Left ventricle myocardium inferior (tissue), 1 donor: ENCODE data around the gene SCTR. TPM values are rescaled to one million over a fixed set of nuclear protein-coding genes. Genes with fewer than 3 reads are reported as not detected.
A peak's percentile ranks its signal among the peaks of the same experiment; 100 is the strongest.

Experiments used
- DNase-seq: peaks from one replicate; pipeline ENCODE4 v3.0.0-alpha.2; 2020
- H3K27ac ChIP-seq: fragments of 200-600 bp; replicated peaks from 2 replicates; pipeline ENCODE4 v1.8.0; 2021
- H3K27me3 ChIP-seq: fragments of 200-600 bp; 2 replicates; pipeline ENCODE4 v1.8.0; 2021; ENCODE audit warnings: low read depth
- H3K36me3 ChIP-seq: fragments of 200-600 bp; 2 replicates; pipeline ENCODE4 v1.8.0; 2021
- H3K4me1 ChIP-seq: fragments of 200-600 bp; 2 replicates; pipeline ENCODE4 v1.8.0; 2021
- H3K4me3 ChIP-seq: fragments of 200-600 bp; 2 replicates; pipeline ENCODE4 v1.8.0; 2021; ENCODE audit warnings: mild to moderate bottlenecking, moderate library complexity
- H3K9me3 ChIP-seq: fragments of 200-600 bp; replicated peaks from 2 replicates; pipeline ENCODE4 v1.8.0; 2021
- intact Hi-C: fragments of 100-400 bp; cut with micrococcal nuclease; formaldehyde crosslinking; loops from one replicate; pipeline ENCODE4 v1.11.0; 2022
- total RNA-seq: library from RNA; stranded (reverse); fragmentation: NEBNext Ultra II Directional; extraction: Animal tissue kit (Norgen Biotek cat#: 25700); gene quantifications from one replicate; pipeline ENCODE4 v1.2.1, GENCODE V29; 2021
- TF ChIP-seq, protein P1 (sequence below): fragments of 200-600 bp; IDR thresholded peaks from 2 replicates; pipeline ENCODE4 v1.8.0; 2021; ENCODE audit warnings: antibody characterized with exemption, mild to moderate bottlenecking, borderline replicate concordance
- donor health status: DM: no; HTN: yes; CAD: no; lungs with severe emphysema.

The SCTR gene
- total RNA-seq, 1 donor from 2014 or later, result 1.2 TPM

DNA sequence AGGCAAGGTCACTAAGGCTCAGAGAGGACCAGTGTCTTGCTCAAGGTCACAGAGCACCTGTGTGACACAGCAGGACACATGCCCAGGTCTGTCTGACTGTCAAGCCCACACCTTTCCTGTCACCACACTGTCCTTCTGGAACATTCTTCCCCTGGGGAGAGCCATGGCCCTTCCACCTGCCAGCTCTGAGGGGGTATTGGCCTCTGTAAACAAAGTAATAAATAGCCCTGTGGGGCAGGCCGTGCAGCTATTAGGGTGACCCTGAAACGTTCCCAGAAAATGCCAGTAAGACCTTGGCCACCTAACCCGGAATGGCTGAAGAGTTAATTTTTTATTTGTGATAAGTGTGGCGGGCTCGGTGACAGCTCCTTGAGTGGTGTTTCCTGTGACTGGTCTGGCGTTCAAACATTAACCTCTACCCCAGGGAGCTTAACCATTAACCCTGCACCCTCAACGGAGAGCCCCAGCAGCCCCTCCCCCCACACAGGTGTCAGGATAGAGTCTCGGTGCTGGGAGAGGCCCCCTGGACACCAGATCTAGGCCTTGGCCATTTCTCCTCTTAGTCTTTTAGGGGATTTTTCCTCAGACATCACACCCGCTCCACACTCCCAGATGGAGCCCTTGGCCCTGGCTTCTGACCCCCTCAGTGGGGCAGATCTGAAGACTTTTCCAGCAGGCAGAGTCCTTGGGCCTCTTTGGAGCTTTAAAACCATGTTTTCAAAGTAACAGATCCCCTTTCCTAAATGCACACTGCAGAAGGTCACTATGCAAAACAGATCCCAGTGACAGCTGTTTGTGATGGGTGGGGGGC is 36.6 kb downstream of the SCTR start:
- no peaks in the 10 kb centered on the region for H3K36me3 ChIP-seq
- peak overlapping the region; percentile 92 for H3K27ac ChIP-seq
- peaks cover 94% of the 10 kb centered on the region for H3K4me1 ChIP-seq
- intact Hi-C loops, result no loop called here
- H3K4me3 ChIP-seq, result peak overlapping the region; percentile 37
- no peaks in the 10 kb centered on the region for H3K9me3 ChIP-seq
- DNase-seq, result no peak
- no peaks in the 10 kb centered on the region for H3K27me3 ChIP-seq
- TF ChIP-seq, protein P1, sequence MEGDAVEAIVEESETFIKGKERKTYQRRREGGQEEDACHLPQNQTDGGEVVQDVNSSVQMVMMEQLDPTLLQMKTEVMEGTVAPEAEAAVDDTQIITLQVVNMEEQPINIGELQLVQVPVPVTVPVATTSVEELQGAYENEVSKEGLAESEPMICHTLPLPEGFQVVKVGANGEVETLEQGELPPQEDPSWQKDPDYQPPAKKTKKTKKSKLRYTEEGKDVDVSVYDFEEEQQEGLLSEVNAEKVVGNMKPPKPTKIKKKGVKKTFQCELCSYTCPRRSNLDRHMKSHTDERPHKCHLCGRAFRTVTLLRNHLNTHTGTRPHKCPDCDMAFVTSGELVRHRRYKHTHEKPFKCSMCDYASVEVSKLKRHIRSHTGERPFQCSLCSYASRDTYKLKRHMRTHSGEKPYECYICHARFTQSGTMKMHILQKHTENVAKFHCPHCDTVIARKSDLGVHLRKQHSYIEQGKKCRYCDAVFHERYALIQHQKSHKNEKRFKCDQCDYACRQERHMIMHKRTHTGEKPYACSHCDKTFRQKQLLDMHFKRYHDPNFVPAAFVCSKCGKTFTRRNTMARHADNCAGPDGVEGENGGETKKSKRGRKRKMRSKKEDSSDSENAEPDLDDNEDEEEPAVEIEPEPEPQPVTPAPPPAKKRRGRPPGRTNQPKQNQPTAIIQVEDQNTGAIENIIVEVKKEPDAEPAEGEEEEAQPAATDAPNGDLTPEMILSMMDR, result no peak

DNA sequence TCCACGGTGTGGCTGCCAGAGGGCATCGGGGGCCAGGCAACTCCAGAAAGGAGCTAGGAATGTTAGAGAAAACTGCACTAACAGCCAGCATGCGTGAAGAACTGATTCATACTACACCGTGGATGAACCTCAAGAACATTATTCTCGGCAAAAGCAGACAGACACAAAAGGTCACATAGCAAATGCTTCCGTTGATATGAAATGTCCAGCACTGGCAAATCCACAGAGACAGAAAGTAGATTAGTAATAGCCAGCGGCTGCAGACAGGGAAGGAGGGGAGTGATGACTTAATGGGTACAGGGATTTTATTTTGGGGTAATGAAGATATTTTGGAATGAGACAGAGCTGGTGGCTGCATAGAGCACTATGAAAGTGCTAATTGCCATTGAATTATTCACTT is 37.4 kb downstream of the SCTR start:
- Histone ChIP-seq H3K27ac (peak overlapping the region; percentile 92), H3K27me3 (no peaks in the 10 kb centered on the region), H3K4me1 (peaks cover 95% of the 10 kb centered on the region), H3K4me3 (peak overlapping the region; percentile 37), H3K9me3 (no peaks in the 10 kb centered on the region), H3K36me3 (no peaks in the 10 kb centered on the region)
- no peak for DNase-seq
- intact Hi-C loops, result no loop called here
- TF ChIP-seq, protein P1, result no peak

DNA sequence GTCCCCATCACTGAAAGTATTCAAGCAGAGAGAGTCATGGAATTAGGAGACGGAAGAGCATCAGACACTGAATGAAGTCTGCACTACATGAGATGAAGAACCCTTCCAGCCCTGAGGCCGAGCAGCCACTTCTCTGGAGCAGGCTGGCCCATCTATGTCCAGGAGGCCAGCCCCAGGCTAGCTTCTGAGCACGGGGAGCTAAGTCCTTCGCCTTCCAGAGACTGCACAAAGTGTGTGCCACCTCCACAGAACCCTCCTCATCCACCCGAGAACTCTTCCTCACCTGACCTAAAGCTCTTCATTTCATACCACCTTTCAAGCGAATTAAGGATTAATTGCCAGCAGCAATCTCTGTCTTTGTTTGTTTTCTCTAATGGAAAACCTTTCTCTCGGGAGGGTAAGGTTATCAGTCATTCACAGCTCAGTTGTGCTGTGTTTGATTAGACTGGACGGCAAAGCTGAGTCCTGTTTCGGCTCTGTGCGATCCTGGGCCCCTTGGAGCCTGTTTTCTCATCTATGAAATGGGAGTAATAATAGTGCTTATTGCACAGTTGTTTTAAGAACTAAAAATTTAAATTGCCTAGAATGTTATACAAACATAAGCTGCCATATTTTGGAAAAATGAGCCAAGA is 38.0 kb downstream of the SCTR start:
- intact Hi-C loops, result no loop called here

DNA sequence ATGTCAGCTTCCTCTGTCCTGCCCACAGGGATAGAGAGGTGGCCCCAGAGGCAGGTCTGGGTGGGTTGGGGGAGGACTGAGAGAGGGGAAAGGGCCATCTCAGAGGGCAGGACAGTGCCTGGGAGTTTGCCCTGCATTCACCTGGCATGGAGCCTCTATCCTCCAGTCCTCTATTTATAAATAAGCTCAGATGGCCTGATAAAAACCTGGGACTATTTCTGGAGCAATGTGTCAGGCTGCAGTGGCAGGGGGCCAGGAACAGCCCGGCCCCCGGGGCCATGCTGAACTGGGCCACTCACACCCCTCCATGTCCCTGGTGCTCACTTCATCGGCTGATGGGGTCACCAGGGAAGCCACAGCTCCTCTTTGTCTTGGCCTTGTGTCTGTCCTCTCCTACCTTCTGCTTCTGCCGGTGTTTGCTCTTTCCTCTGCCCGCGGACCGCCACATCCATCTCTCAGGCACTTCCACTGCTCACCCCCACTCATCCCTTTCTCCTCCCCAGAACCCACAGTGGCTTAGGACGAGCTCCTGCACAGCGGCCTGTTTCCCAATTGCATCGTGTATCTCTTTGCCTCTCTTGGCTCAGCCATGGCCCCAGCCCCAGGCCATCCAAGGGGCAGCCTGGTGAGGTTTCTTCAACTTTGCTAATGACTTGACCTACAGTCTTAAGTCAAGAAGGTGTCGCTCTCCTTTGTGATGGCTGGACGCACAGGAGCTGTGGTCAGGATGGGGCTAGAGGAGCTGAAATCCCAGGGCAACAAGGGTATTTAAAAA is 38.8 kb downstream of the SCTR start:
- TF ChIP-seq, protein P1, result no peak
- peak; percentile 79 for DNase-seq
- Histone ChIP-seq H3K36me3 (no peaks in the 10 kb centered on the region), H3K4me1 (peaks cover 98% of the 10 kb centered on the region), H3K9me3 (no peaks in the 10 kb centered on the region), H3K4me3 (peak overlapping the region; percentile 37), H3K27me3 (no peaks in the 10 kb centered on the region), H3K27ac (peak overlapping the region; percentile 92)
- intact Hi-C loops, result no loop called here

More for the DNA sequence above, 38.0 kb downstream of the SCTR start:
- H3K9me3 ChIP-seq, result no peaks in the 10 kb centered on the region
- H3K27me3 ChIP-seq, result no peaks in the 10 kb centered on the region
- peaks cover 95% of the 10 kb centered on the region for H3K4me1 ChIP-seq
- H3K27ac ChIP-seq, result peak overlapping the region; percentile 92
- TF ChIP-seq, protein P1, result no peak
- no peaks in the 10 kb centered on the region for H3K36me3 ChIP-seq
- peak overlapping the region; percentile 37 for H3K4me3 ChIP-seq
- DNase-seq, result no peak

DNA sequence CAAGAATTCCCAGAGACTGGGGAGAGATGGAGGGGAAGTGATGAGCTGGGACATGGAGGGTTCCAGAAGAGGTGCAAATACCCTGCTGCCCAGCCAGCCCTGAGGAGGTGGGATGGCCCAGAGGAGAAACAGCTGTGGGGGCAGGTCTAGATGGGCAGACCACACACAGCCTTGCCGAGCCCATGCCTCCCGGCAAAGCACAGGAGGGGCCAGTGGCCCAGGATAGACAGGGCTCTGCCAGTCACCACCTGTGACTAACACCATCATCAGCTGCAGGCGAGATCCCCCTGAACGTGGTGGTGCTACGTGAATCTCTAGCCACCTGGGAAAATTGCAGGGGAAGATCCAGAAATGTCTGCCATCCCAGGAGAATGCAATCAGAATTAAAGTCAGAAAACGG is 39.4 kb downstream of the SCTR start:
- intact Hi-C loops, result no loop called here
- H3K27ac ChIP-seq, result peak overlapping the region; percentile 92
- no peak for DNase-seq
- no peaks in the 10 kb centered on the region for H3K27me3 ChIP-seq
- H3K4me1 ChIP-seq, result peaks cover 95% of the 10 kb centered on the region
- H3K4me3 ChIP-seq, result no peak overlapping the region
- TF ChIP-seq, protein P1, result no peak
- H3K9me3 ChIP-seq, result no peaks in the 10 kb centered on the region
- H3K36me3 ChIP-seq, result no peaks in the 10 kb centered on the region
